ENCODE measurements around the gene LUZP2.

- no peak for TF ChIP-seq POLR2A (IDR thresholded peaks at IDR 0.05; ENCODE audit: low read length)
- TF ChIP-seq GATA1 (IDR thresholded peaks at IDR 0.05; ENCODE audit: low read depth, low read length) = no peak
Measured at GRCh38 chr11:24625975-24626374, 129.1 kb downstream of the LUZP2 start.
